NCI-H226 (cell line): ENCODE data around the gene RASSF4.

Experiments
- DNase-seq: peaks from one replicate; pipeline ENCODE4 v3.0.0-alpha.2; 2015

Gene RASSF4

DNA sequence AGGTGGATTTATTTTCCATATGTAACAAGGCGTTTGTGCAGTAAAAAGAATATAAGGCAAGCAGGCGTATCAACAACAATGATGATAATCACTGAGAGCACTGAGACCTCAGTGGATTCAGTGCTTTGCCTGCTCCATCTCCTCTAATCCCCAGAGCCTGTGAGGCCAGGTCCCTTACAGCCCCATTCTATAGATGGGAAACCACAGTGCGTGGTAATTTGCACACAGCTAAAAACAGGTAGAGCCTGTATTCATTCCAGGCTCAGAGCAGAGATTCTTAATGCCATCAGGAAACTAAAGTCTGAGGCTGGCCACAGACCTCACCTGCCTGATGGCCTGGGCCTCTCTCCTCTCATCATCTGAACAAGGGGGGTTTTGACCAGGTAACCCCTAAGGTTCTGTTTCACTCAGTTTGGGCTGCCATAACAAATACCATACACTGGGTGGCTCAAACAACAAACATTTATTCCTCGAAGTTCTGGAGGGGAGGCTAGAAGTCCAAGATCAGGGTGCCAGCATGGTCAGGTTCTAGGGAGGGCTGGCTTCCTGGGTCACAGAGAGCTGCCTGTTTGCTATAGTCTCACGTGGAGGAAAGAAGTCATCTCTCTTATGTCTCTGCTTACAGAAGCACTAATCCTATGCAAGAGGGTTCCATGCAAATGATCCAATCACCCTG, 10.3 kb upstream of the RASSF4 start:
- no peak for DNase-seq

- DNase-seq: no peak
Observed at GRCh38 chr10:44949915-44950314, 9.7 kb upstream of the RASSF4 start.

- DNase-seq: no peak
Observed at GRCh38 chr10:44950326-44951225, 9.0 kb upstream of the RASSF4 start.

DNA sequence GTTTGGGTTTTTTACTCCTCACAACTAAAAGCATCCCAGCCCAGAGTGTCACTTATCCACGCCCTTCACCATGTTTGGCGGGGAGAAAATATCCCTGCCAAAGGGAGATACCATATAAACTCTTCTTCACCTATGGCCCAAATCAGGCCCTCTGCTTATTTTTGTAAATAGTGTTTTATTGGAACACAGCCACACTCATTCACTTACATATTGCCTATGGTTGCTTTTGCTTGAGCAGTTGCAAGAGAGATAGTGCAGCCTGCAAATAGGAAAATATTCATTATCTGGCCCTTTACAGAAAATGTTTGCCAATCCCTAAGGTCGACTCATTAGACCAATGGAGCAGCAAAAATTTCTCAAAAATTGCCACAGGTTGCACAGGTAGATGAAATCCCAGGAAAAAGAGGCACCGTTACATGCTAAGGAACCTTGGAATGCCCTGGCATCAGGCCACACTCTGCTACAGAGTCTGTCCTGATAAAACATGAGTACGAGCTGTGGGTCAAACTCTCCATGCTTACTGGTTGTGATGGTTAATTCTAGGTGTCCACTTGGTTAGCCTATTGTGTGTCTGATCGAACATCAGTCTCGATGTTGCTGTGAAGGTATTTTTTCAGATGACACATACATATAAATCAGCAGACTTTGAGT, 7.9 kb upstream of the RASSF4 start:
- no peak for DNase-seq

DNA sequence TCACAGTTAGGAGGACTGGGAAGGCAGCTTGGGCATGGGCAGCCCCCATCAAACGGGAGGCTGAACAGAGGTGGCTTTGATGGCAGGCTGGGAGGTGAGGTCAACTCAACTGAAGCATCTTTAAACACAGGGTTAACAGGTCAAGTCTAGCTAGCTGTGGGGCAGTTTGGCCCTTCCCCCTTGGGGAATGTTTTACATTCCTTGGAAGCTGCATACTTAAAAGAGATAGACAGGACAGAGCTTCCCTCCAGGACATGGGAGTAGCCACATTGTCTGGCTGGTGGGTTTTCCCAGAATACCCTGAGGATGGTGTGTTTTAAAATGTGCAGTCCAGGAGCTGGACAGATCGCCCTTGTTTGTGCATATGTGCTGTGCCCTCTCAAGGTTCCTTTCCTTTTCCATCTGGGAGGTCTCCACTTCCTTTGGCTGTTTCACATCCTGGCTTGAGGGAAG, 6.8 kb upstream of the RASSF4 start:
- DNase-seq: peak; percentile 38

DNA sequence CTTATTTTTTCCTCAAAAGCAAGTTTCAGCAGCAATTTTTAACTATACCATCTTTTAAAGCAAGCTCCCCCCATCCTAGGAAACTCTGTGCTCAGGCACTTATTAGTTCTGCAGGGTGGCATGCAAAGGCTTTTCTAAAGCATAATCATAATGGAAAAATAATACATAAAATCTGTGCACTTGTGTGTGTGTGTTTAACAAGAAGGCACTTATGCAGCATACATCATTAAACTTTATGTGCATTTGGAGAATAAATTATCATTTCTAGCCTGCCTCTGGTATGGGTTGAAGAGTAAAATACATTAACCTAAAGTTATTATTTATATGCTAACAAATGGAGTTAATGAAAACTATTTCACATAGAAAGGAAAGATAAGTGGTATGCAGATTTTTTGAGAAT, 5.6 kb upstream of the RASSF4 start:
- DNase-seq: no peak

GRCh38 chr10:44954962-44955361, 4.6 kb upstream of the RASSF4 start:
- DNase-seq: no peak

DNA sequence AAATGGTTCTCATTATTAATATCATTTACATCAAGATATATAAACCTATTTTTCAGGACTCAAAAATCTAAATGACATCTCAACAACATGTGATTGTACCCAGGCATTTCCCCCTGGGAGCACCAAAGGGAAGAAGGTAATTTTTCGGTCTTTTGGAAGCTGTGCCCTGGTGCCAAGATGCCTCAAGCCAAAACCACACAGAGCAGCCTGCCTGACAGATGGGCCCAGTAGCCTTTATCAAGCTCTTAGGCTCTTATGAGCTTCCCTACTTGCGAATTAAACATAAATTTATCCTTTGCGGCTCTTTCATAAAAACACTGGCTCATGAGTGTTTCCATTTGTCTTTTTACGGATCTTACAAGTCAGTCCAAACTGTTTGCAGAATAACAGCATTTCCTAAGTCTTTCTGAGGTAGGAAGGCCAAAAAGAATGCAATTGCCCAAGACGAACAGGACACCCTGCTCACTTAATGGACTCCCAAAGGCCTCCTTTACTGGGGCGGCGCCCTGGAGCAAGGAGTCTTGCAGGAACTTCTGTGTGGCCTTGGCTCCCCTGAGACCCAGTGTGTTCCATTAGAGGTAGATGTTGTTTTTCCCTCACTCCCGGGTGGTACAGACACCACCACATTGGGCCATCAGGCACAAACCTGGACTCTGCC, 4.1 kb upstream of the RASSF4 start:
- DNase-seq: no peak

DNA sequence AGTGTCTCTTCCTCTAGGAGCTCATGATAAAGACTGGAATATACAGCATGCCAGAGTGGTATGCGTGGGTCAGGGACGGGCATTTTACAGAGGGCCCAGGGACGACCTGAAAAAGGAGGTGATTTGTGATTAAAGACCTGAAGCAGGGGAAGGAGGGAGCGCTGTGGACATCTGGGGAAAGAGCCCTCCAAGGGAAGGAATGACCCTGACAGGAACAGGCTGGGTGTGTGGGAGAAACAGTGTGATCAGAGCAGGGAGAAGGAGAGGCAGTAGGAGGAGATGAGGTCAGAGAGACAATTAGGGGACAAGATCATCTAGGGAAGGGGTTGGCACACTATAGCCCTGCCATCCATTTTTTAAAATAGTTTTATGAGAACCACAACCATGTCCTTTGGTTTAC, 3.4 kb upstream of the RASSF4 start:
- no peak for DNase-seq

GRCh38 chr10:44956717-44957706, 2.6 kb upstream of the RASSF4 start:
- no peak for DNase-seq

DNA sequence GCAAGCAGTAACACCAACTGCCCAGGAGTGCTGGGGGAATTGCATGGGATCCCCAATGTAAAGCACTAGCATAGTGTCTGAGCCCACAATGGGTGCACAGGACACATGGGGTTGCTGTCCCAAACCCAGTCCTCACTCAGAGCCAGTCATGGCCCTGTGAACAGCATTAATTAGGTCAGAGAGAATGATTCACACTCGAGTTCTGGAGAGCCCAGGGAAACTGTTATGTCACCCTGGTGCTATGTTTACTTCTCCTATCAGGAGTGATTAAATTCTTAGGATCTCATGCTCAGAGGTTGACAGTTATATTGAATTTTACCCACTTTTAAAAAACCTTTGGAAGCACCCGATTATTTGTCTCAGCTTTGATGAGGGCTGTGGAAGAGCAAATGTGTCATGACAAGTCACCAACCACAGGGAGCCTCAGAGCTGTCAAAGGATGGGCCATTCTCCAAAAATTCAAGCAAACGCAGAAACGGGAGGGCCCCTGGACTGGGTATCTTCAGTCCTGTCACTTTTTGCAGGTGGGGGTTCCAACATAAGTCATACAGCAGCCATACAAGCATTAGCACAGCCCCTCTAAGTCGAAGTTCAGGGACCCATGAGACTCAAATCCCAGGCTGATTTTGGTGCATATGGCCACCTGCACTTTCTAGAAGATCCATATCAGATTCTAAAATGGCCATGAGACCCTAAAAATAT, 1.3 kb upstream of the RASSF4 start:
- DNase-seq: peak; percentile 73

- DNase-seq: no peak
Observed at GRCh38 chr10:44958898-44959246, 730 bp upstream of the RASSF4 start.

GRCh38 chr10:44960088-44960460, 472 bp downstream of the RASSF4 start:
- DNase-seq: no peak

GRCh38 chr10:44960482-44961229, 1.1 kb downstream of the RASSF4 start:
- DNase-seq: no peak

- no peak for DNase-seq
Observed at GRCh38 chr10:44961230-44961571, 1.6 kb downstream of the RASSF4 start.

GRCh38 chr10:44961931-44962750, 2.5 kb downstream of the RASSF4 start:
- DNase-seq: no peak

GRCh38 chr10:44962870-44963738, 3.5 kb downstream of the RASSF4 start:
- no peak for DNase-seq

DNA sequence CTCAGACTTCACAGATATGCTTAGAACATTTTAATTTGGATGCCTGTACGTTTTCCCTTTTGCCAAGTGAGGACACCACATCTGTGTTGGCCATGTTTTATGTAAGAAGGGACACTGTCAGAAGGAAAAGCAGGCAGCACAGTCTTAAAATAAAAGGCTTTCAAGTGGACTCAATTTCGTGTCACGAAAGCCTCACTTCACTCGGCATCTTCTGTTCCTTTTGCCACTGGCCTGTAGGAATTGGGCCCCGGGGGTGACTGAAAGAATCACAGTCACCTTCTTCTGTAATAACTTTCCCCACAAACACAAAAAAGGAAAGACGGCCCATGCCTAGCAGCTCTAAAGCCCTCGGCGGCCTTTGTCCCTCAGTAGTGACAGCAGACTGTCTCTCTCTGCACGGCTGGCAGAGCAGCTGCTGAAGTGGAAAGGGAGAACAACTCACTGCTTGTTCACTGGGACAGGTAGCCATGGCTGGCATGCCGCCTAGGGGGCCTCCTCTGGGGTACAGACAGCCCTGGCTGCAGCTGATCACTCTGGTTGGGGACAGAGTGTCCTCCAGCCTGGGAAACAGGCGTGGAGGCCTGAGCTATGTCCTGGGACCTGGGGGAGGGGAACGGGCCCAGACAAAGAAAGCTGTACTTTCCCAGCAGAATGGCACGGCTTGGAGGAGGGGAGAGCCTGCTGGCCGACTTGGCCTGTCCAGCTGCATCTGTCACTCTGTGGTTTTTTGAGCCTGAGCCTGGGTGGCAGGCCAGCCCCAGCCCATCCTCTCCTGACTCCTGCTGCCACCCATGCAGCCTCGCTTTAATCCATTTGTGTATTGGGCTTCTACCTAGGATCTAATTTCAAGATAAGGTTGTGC, 4.4 kb downstream of the RASSF4 start:
- no peak for DNase-seq
